Panc1 (cell line): ENCODE results near the gene DCC. TPM values are rescaled to one million over a fixed set of nuclear protein-coding genes. Genes with fewer than 3 reads are reported as not detected.

Experiments
- ATAC-seq: fragments of 200-7000 bp; cut with Tn5 transposase; 2 replicates; pipeline ENCODE4 v1.9.1; 2020; ENCODE audit warnings: mild to moderate bottlenecking, moderate library complexity
- BruUV-seq: library from RNA; stranded (reverse); fragments of 400-500 nt; replicated peaks from 2 replicates; lab custom pipeline; 2021; lab: Mats Ljungman, UMichigan
- CTCF ChIA-PET: fragments of 300-600 bp; sonication (Branson Sonifier 250); formaldehyde crosslinking; loops from one replicate; lab custom pipeline; 2022; ENCODE audit warnings: antibody characterized with exemption; lab: Charles Lee
- POLR2A ChIA-PET: fragments of 300-600 bp; sonication (Branson Sonifier 250); formaldehyde crosslinking; loops from one replicate; lab custom pipeline; 2022; ENCODE audit warnings: antibody characterized with exemption; lab: Charles Lee
- DNase-seq: peaks from one replicate; pipeline ENCODE4 v3.0.0-alpha.2; 2010; ENCODE audit warnings: low read depth, low spot score
- H3K27ac ChIP-seq: 2 replicates; pipeline ENCODE4 v1.5.1; 2011; ENCODE audit warnings: mild to moderate bottlenecking, low read length, inconsistent platforms
- H3K27me3 ChIP-seq: fragments of 200-500 bp; sonication (Bioruptor generic); 2 replicates; pipeline ENCODE4 v1.6.0; 2014; ENCODE audit warnings: low read length, inconsistent platforms; ENCODE audit not compliant: control insufficient read depth, insufficient read depth
- H3K36me3 ChIP-seq: fragments of 200-500 bp; sonication (Bioruptor generic); 2 replicates; pipeline ENCODE4 v1.5.1; 2014; ENCODE audit warnings: inconsistent platforms, mild to moderate bottlenecking, low read length, moderate library complexity; ENCODE audit not compliant: control insufficient read depth, insufficient read depth
- H3K4me1 ChIP-seq: 2 replicates; pipeline ENCODE4 v1.5.1; 2011; ENCODE audit warnings: inconsistent platforms, mild to moderate bottlenecking, low read length, moderate library complexity; ENCODE audit not compliant: control insufficient read depth, insufficient read depth
- H3K4me3 ChIP-seq, 2 experiments: 2 replicates each; pipeline ENCODE4 v1.5.1; 2011 to 2012; ENCODE audit warnings: low read depth in 2 of 2, low read length in 2 of 2, mild to moderate bottlenecking in 2 of 2, inconsistent platforms in 1 of 2, moderate library complexity in 1 of 2
- H3K9me3 ChIP-seq: fragments of 200-500 bp; sonication (Bioruptor generic); 2 replicates; pipeline ENCODE4 v1.5.1; 2014; ENCODE audit warnings: low read depth, mild to moderate bottlenecking, inconsistent platforms, low read length, moderate library complexity; ENCODE audit not compliant: control insufficient read depth, insufficient read depth
- CTCF ChIP-seq: fragments of 450-650 bp; IDR thresholded peaks from 2 replicates; pipeline ENCODE4 v1.5.1; 2017; ENCODE audit warnings: mild to moderate bottlenecking
- POLR2AphosphoS5 ChIP-seq: IDR thresholded peaks from 2 replicates; pipeline ENCODE4 v1.6.1; 2012; ENCODE audit warnings: mild to moderate bottlenecking, low read depth, low read length, moderate library complexity
- SIN3A ChIP-seq: IDR thresholded peaks from 2 replicates; pipeline ENCODE4 v1.6.1; 2012; ENCODE audit warnings: low read depth, mild to moderate bottlenecking, low read length, moderate library complexity, borderline replicate concordance; ENCODE audit not compliant: insufficient read depth
- TCF7L2 ChIP-seq: IDR thresholded peaks from 2 replicates; pipeline ENCODE4 v1.6.1; 2011; ENCODE audit warnings: mild to moderate bottlenecking, low read depth, low read length, inconsistent platforms
- in situ Hi-C: cut with HindIII; loops from 2 replicates; pipeline ENCODE4 v1.10.0; 2016; ENCODE audit warnings: low sequenced_read_pairs, low pct_unique_long_range_greater_than_20kb
- intact Hi-C: fragments of 100-400 bp; cut with micrococcal nuclease; formaldehyde crosslinking; loops from one replicate; pipeline ENCODE4 v1.10.0; 2022; ENCODE audit not compliant: unreplicated experiment
- total RNA-seq: library from RNA; stranded (reverse); gene quantifications from one replicate; pipeline ENCODE4 v1.2.1, GENCODE V29; 2021; ENCODE audit not compliant: unreplicated experiment
- TF ChIP-seq, protein P1 (sequence below), 2 experiments: IDR thresholded peaks; 2 replicates each; pipeline ENCODE4 v1.6.1; 2011 to 2012; ENCODE audit warnings: low read depth in 2 of 2, control low read depth in 1 of 2, low read length in 1 of 2, mild to moderate bottlenecking in 1 of 2, moderate library complexity in 1 of 2; ENCODE audit not compliant: insufficient read depth in 1 of 2

DCC gene
- total RNA-seq, 1 experiment from 2014 or later, result not detected

DNA sequence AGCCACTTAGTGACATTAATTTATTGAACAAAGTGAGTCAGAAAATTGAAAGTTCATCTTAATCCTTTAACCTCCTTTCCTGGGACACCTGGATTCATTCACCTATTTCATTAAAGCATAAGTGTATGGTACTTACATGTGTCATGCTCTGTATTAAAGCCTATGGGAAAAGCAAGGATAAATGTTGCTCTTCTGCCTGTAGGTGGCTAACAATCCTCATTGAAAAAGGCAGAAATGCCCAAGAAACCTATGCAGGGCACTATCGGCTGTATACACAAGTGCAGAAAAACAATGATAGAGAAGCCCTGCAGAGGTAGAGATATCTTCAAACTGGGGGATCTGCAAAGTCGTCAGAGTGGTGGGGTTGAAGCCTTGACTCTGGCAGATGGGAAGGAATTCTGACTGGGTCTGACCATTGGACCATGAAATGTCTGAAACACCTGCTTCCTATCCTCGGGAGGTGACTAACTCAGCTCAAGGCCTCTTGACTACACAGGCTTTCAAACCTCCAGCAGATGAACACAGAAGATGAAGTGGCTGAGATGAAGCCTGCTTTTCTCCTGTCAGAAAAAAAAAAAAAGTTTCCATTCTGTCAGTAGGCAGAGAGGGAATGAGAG lies 83.1 kb downstream of the DCC start:
- intact Hi-C loops, result no loop called here
- BruUV-seq, result no TSS peak
- no peaks in the 10 kb centered on the region for H3K36me3 ChIP-seq
- H3K4me3 ChIP-seq, result no peak overlapping the region
- ATAC-seq, result no peak
- no peaks in the 10 kb centered on the region for H3K9me3 ChIP-seq
- in situ Hi-C loops, result no loop called here
- H3K27ac ChIP-seq, result no peak overlapping the region
- H3K4me1 ChIP-seq, result no peaks in the 10 kb centered on the region
- H3K27me3 ChIP-seq, result no peaks in the 10 kb centered on the region
- no peak for TF ChIP-seq TCF7L2
- TF ChIP-seq SIN3A, result no peak
- TF ChIP-seq POLR2AphosphoS5, result no peak
- TF ChIP-seq, protein P1, sequence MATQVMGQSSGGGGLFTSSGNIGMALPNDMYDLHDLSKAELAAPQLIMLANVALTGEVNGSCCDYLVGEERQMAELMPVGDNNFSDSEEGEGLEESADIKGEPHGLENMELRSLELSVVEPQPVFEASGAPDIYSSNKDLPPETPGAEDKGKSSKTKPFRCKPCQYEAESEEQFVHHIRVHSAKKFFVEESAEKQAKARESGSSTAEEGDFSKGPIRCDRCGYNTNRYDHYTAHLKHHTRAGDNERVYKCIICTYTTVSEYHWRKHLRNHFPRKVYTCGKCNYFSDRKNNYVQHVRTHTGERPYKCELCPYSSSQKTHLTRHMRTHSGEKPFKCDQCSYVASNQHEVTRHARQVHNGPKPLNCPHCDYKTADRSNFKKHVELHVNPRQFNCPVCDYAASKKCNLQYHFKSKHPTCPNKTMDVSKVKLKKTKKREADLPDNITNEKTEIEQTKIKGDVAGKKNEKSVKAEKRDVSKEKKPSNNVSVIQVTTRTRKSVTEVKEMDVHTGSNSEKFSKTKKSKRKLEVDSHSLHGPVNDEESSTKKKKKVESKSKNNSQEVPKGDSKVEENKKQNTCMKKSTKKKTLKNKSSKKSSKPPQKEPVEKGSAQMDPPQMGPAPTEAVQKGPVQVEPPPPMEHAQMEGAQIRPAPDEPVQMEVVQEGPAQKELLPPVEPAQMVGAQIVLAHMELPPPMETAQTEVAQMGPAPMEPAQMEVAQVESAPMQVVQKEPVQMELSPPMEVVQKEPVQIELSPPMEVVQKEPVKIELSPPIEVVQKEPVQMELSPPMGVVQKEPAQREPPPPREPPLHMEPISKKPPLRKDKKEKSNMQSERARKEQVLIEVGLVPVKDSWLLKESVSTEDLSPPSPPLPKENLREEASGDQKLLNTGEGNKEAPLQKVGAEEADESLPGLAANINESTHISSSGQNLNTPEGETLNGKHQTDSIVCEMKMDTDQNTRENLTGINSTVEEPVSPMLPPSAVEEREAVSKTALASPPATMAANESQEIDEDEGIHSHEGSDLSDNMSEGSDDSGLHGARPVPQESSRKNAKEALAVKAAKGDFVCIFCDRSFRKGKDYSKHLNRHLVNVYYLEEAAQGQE (IDR thresholded peaks at IDR 0.05; ENCODE audit: insufficient read depth in 1 of 2, low read depth in 2 of 2, low read length in 1 of 2), result no peak
- TF ChIP-seq CTCF, result no peak
- no peak for DNase-seq
- ChIA-PET CTCF (no interaction called here), POLR2A (no interaction called here)

DNA sequence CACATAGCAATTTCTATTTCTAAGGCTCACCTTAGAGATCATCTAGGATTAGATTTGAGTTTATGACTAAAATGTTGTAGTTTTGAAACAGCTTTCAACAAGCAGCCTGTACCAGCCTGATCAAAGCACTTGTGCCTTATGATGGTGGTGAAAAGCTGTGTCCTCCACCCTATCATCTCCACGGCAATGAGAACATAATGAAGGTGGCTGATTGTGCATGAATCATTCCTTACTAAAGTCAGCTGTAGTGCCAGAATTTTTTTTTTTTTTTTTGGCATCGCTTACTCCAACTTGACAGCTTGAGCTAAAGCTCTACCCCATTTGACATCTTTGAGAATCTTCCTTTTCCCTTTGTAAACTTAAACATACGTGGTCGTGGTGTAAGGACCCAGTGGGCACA lies 86.0 kb downstream of the DCC start:
- in situ Hi-C loops (no loop called here), intact Hi-C loops (no loop called here)
- no TSS peak for BruUV-seq
- H3K27ac ChIP-seq, result no peak overlapping the region
- H3K36me3 ChIP-seq, result no peaks in the 10 kb centered on the region
- CTCF ChIA-PET, result no interaction called here
- ATAC-seq (no peak), DNase-seq (no peak)
- no peak overlapping the region for H3K4me3 ChIP-seq
- no peaks in the 10 kb centered on the region for H3K9me3 ChIP-seq
- H3K4me1 ChIP-seq, result no peaks in the 10 kb centered on the region
- POLR2A ChIA-PET, result no interaction called here
- H3K27me3 ChIP-seq, result no peaks in the 10 kb centered on the region
- TF ChIP-seq CTCF (no peak), SIN3A (no peak), TCF7L2 (no peak), POLR2AphosphoS5 (no peak)
- TF ChIP-seq, protein P1 (IDR thresholded peaks at IDR 0.05; ENCODE audit: insufficient read depth in 1 of 2, low read depth in 2 of 2, low read length in 1 of 2), result no peak
